GM04504 (cell line): ENCODE data around the gene PALD1.

ENCODE experiments used
- DNase-seq: peaks from one replicate; pipeline ENCODE4 v3.0.0-alpha.2; 2012; ENCODE audit warnings: low read depth

The PALD1 gene

GRCh38 chr10:70590655-70591416 is 112.3 kb downstream of the PALD1 start:
- DNase-seq = no peak

GRCh38 chr10:70592186-70592735 is 113.7 kb downstream of the PALD1 start:
- no peak for DNase-seq

- DNase-seq = no peak
Observed at GRCh38 chr10:70592746-70593512, 114.4 kb downstream of the PALD1 start.

GRCh38 chr10:70593513-70593890 is 114.9 kb downstream of the PALD1 start:
- no peak for DNase-seq

- no peak for DNase-seq
Observed at GRCh38 chr10:70594161-70594560, 115.6 kb downstream of the PALD1 start.

GRCh38 chr10:70595566-70596016 is 117.0 kb downstream of the PALD1 start:
- DNase-seq = no peak

GRCh38 chr10:70596110-70596798 is 117.7 kb downstream of the PALD1 start:
- DNase-seq = no peak

- DNase-seq = no peak
Observed at GRCh38 chr10:70596860-70597809, 118.6 kb downstream of the PALD1 start.

- no peak for DNase-seq
Observed at GRCh38 chr10:70597856-70598815, 119.6 kb downstream of the PALD1 start.

- DNase-seq = no peak
Observed at GRCh38 chr10:70598857-70599295, 120.3 kb downstream of the PALD1 start.

- no peak for DNase-seq
Observed at GRCh38 chr10:70599319-70599718, 120.8 kb downstream of the PALD1 start.

GRCh38 chr10:70599791-70600190 is 121.2 kb downstream of the PALD1 start:
- DNase-seq = no peak

- DNase-seq = no peak
Observed at GRCh38 chr10:70600512-70601395, 122.2 kb downstream of the PALD1 start.

- no peak for DNase-seq
Observed at GRCh38 chr10:70601746-70602145, 123.2 kb downstream of the PALD1 start.

GRCh38 chr10:70602665-70603448 is 124.3 kb downstream of the PALD1 start, which contains the start of gene PRF1:
Gene PRF1 (minus strand): TSS chr10:70602741. CDS start chr10:70600902, 1,839 bp downstream.
- DNase-seq = no peak

GRCh38 chr10:70603449-70603801 is 124.9 kb downstream of the PALD1 start:
- no peak for DNase-seq

GRCh38 chr10:70604106-70604505 is 125.5 kb downstream of the PALD1 start:
- DNase-seq = no peak

- DNase-seq = no peak
Observed at GRCh38 chr10:70605161-70605560, 126.6 kb downstream of the PALD1 start.
